Activated T-cell treated with anti-CD3 and anti-CD28 coated beads for 4 hours (primary cell): Measurements from ENCODE around the gene GREB1.

Source experiments
- DNase-seq: peaks from one replicate; pipeline ENCODE4 v3.0.0-alpha.2; 2020

Gene GREB1

GRCh38 chr2:11509657-11510360 is 24.0 kb upstream of the GREB1 start:
- no peak for DNase-seq

- no peak for DNase-seq
Observed at GRCh38 chr2:11512431-11512830, 21.4 kb upstream of the GREB1 start.

- no peak for DNase-seq
Observed at GRCh38 chr2:11513319-11513718, 20.5 kb upstream of the GREB1 start.

- DNase-seq, result no peak
Observed at GRCh38 chr2:11514081-11514730, 19.6 kb upstream of the GREB1 start.

GRCh38 chr2:11514904-11515303 is 18.9 kb upstream of the GREB1 start:
- no peak for DNase-seq

GRCh38 chr2:11515490-11515981 is 18.3 kb upstream of the GREB1 start:
- DNase-seq, result no peak

- DNase-seq, result no peak
Observed at GRCh38 chr2:11516984-11517648, 16.7 kb upstream of the GREB1 start.

GRCh38 chr2:11517906-11518305 is 15.9 kb upstream of the GREB1 start:
- no peak for DNase-seq

GRCh38 chr2:11520092-11520693 is 13.7 kb upstream of the GREB1 start:
- DNase-seq, result no peak

- DNase-seq, result no peak
Observed at GRCh38 chr2:11521775-11522174, 12.1 kb upstream of the GREB1 start.

GRCh38 chr2:11524470-11524869 is 9.4 kb upstream of the GREB1 start:
- DNase-seq, result no peak

- no peak for DNase-seq
Observed at GRCh38 chr2:11525762-11526161, 8.1 kb upstream of the GREB1 start.

- DNase-seq, result no peak
Observed at GRCh38 chr2:11527001-11527400, 6.8 kb upstream of the GREB1 start.

- DNase-seq, result no peak
Observed at GRCh38 chr2:11528228-11528627, 5.6 kb upstream of the GREB1 start.

- no peak for DNase-seq
Observed at GRCh38 chr2:11530864-11531465, 2.9 kb upstream of the GREB1 start.

GRCh38 chr2:11532416-11533055 is 1.3 kb upstream of the GREB1 start:
- no peak for DNase-seq

GRCh38 chr2:11534071-11534745 is 363 bp downstream of the GREB1 start:
- no peak for DNase-seq

GRCh38 chr2:11534746-11535484 is 1.1 kb downstream of the GREB1 start:
- no peak for DNase-seq

GRCh38 chr2:11535899-11536344 is 2.1 kb downstream of the GREB1 start:
- no peak for DNase-seq

- DNase-seq, result no peak
Observed at GRCh38 chr2:11537951-11538350, 4.1 kb downstream of the GREB1 start.
